ENCODE results near the gene ZNF107.
"Not testable (repeated sequence)": the region's sequence is repeated elsewhere in the genome, so short reads cannot be mapped to it uniquely, and the experiment has no call there.

The ZNF107 gene

GRCh38 chr7:64738403-64738802 lies 72.5 kb downstream of the ZNF107 start:
- not testable (repeated sequence) for DNase-seq

- not testable (repeated sequence) for DNase-seq
These were observed 73.0 kb downstream of the ZNF107 start for GRCh38 chr7:64738953-64739352.

- DNase-seq: no peak
These were observed 78.7 kb downstream of the ZNF107 start for GRCh38 chr7:64744680-64745079.

GRCh38 chr7:64747802-64748201 lies 81.9 kb downstream of the ZNF107 start:
- DNase-seq: no peak

GRCh38 chr7:64753032-64753431 lies 87.1 kb downstream of the ZNF107 start:
- no peak for DNase-seq

GRCh38 chr7:64755865-64756264 lies 89.9 kb downstream of the ZNF107 start:
- no peak for DNase-seq

- DNase-seq: no peak
These were observed 92.2 kb downstream of the ZNF107 start for GRCh38 chr7:64758151-64758550.
